ENCODE measurements around the gene CTNNA2.
A peak's percentile ranks its signal among the peaks of the same experiment; 100 is the strongest.

The CTNNA2 gene

DNA sequence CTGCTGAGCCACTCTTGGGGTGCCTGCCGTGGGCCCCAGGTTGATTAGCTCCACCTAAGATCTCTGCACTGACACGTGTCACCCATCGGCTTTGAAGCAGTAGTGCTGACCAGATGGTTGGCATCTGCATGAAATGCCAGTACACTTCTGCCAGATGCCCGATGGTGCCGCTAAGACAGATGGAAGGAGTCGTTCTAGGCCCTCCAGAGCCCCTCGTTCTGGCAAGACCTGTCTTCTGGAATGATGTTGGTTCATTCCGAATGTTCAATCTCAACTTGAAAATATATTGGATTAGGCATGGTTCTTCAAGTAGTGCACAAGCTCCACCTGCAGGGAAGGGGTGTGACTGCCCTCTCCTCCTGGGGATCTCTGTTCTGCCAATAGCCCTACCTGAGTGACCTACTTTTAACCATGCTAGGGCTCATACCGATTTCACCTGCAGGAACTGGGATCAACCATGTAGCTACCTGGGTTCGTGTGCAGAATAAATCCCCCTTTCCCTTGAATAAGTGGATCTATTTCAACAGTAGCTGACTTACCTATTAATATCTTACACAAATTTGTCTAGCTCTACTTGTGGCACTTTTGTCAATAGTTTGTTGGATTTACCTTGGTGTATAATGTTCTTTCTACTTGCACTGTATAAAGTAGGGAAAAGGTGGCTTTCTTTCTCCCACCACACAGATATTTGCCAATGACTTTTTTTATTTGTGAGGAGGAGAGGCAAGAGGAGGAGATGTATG, 342.6 kb downstream of the CTNNA2 start:
- no peak for DNase-seq (ENCODE audit: low read depth in 2 of 2)

DNA sequence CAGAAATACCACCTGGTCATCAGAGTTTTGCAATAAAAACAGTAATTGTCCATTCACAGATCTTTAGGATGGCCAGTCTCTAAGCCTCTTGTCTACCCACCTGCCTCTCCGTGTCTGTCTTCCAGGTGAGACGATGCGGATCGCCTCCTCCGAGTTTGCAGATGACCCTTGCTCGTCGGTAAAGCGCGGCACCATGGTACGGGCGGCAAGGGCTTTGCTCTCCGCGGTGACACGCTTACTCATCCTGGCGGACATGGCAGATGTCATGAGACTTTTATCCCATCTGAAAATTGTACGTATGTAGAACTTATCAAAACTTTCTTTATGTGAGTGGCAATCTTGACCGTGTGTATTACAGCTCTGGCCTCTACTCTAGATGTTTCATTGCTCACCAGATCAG, 345.0 kb downstream of the CTNNA2 start:
- no peak for DNase-seq (ENCODE audit: low read depth in 2 of 2)

DNA sequence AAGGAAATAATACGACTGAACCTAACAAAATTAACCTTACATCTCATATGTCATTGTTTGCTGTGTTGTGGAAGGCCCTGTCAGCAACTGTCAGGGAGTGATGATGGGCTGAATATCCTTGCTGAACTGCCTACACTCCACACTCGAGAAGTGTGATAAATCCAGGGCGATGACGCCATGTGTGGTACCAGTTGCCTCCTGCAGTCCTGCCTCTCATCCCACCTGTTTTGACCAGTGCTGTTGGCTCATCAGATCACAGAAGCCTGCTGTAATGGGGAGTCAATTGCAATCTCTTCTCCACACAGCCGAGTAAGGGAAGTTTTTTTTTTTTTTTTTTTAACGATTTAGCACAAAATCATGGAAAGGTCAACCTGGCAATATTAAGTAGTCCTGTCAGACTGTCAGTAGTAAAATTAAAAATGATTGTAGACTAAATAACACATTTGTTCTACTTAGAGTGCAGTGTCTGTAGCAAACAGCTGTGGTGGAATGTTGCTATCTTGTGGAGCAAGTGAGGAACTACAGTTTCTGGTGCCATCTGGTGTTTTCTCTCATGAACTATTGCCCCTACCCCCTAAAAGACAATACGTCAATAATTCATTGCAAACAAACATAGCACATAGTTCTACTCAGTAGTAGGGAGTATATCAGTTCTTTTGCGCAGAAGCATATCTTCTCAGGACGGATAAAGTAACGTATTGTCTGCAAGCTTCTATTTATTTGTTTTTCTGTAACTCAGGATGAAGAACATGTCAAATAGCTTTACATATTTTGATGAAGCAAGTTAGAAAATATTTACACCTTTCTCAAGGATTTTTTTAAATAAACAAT, 347.6 kb downstream of the CTNNA2 start:
- no peak for DNase-seq (ENCODE audit: low read depth in 2 of 2)

DNA sequence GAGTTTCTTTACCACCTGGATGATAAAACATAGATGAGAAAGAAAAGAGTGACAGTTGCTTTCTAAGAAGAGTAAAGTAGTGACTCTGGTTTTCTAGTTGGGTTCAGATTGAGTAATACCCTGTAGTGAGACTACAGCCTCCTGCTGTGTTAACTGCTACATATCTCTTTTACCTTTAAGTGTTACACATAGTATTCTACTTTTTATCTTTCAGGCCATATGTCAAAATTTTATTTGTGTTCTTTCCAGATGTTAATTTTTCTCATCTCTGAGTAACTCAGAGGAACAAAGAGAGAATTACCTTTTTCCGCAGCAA, 348.2 kb downstream of the CTNNA2 start:
- no peak for DNase-seq (ENCODE audit: low read depth in 2 of 2)

DNA sequence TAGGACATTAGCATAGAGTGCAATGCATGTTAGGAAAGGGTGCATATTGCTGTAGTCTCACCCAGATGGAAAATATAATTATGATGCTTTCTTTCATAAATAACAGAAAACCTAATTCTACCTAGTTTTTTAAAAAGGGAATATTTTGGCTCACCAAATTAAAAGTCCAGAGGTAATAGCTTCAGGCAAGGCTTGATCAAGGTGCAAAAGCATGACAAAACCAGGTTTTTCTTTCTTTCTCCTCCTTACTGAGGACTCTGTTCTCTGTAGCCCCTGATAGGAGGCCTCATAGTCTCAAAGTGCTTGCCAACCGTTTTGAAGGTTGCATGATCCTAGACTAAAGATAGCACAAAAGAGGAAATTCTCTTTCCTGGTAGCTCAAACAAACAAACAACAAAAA, 349.9 kb downstream of the CTNNA2 start:
- no peak for DNase-seq (ENCODE audit: low read depth in 2 of 2)

DNA sequence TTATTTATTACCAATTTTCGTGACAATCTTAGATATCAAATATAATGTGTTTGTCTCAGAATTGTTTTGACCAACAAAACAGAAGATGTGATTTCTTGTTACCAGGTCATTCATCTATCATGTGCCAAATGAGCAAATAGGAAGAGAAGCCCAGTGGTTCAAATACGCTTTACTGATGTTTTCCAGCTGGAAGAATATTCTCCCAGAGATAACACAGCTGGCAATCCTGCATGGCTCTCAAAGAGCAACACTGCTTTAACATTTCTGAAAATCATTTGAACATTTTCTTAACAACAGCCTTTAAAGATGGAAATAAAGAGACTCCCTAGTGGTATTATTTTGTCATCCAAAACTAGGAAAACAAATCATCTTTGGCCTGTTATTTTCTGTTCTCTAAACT, 359.8 kb downstream of the CTNNA2 start:
- DNase-seq (ENCODE audit: low read depth in 2 of 2): no peak

DNA sequence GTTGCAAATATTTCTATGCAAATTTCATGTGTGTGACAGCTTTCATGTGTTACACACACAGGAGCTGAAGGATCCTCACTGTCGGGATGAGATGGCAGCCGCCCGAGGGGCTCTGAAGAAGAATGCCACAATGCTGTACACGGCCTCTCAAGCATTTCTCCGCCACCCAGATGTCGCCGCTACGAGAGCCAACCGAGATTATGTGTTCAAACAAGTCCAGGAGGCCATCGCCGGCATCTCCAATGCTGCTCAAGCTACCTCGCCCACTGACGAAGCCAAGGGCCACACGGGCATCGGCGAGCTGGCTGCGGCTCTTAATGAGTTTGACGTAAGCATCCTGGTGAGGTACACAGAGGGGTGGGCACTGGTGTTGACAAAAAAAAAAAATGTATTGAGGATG, 361.2 kb downstream of the CTNNA2 start:
- no peak for DNase-seq (ENCODE audit: low read depth in 2 of 2)

DNA sequence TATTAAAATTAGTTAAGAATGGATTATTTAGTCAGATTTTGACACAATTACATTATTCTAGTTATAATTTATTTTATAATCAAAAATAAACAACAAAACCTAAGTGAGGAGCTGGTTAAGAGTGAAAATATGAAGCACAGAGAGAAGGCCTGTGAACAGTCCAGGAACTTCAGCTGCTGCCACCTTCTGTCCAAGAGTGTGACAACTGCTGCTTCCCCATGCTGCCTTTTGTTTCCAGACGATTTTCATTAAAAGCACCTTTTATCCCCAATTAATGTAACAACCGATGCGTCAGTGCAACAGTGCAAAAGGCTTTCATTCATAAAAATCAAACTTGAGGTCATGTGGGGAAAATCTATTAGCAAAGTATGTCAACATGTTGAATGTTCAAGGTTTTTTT, 363.6 kb downstream of the CTNNA2 start:
- DNase-seq (ENCODE audit: low read depth in 2 of 2): no peak

DNA sequence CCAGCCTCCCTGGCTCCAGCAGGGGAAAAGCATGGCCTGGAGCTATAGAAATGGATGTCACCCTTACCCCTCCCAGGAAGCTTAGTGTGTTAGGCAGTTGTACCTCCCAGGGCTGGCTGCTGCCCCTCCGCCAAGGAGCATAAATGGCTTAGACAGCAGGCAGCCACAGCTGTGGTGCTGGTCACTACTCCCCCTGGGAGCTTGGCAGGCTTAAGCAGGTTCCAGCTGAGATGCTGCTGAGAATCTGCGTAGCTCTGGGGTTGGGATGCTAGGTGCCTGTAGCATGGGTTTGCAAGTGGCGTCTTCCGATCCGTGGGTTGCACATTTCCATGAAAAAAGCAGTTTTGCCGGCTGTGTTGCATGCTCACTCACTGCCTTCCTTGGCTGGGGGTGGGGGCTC, 369.7 kb downstream of the CTNNA2 start:
- DNase-seq (ENCODE audit: low read depth in 2 of 2): no peak

DNA sequence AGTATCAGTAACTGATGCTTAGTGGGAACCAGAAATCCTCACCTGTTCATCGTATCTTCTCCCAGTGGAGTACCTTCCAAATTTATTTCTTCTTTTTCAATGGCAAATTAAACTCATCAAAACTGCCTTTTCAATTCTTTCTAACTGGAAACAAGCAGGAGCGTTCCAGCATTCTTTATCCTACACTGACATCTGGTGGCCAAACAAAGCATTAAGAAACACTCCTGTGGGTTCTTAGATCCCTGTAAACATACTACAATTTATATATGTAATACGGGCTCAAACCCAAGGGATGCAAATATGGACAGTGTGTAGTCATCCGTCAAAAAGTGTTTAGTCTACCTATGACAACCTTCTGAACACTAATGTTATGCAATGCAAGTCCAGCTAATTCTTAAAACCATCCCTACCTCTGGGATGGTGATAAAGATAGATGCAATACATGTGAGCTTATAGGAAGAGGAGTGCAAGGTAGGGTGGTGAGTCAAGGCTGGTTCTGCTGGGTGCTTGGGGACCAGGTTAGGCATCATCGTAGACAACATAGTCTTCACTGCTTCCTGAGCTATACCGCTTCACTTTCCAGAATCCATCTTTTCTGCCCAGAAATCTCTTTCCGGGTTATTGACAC, 375.0 kb downstream of the CTNNA2 start:
- peak in 1 of 2 donors; percentile 12 for DNase-seq (ENCODE audit: low read depth in 2 of 2)

DNA sequence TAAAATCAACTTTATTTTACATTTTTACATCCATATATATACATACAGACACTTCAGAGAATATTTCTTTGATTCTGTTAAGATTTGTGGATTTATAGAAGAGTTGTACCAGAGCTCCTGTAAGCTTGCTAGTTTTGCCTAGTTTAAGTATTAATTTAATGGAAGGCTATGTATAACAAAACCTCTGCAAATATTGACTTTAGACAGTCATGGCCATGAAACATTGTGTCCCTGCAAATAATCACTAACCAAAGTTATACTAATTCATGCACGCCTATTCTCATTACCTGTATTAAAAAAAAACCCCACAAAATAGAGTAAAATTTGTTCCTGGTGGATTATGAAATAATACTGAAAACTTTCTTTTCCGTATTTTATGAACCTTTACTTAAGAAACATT, 379.3 kb downstream of the CTNNA2 start:
- DNase-seq (ENCODE audit: low read depth in 2 of 2): no peak

DNA sequence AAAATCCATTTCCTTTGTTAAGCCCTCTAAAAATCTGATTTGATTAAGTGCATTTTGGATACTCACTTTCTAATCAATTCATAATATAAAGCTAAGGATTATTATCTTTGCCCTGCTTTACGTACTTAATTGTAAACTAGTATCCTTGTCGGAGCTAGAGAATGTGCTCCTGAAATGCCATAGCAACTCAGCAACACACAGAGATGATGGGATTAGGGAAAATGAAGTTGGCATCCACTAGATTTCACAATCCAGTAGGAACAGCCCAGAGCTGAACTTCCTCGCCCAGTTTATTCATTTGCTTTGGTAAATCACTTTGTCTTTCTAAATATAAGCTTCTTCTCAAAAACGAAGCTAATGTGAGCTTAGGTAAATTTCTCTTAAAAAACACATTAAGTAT, 386.3 kb downstream of the CTNNA2 start:
- no peak for DNase-seq (ENCODE audit: low read depth in 2 of 2)

DNA sequence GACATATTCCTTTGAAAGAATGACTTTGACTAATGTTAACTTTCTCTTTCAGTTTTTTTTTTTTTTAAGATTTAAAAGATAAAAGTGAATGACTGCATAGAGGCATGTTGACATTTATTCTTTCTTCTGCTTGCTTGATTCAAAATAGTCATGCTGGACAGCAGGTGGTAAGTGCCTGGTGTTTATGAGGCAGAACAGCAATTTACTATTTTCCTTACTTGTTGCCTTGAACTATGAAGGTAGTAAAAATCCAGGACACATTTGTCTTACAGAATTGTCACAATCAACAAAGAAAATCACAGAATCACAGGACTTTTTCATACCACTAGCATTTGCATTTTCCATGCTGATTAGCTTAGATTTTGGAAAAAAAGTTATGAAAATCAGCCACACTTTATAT, 388.3 kb downstream of the CTNNA2 start:
- DNase-seq (ENCODE audit: low read depth in 2 of 2): no peak

DNA sequence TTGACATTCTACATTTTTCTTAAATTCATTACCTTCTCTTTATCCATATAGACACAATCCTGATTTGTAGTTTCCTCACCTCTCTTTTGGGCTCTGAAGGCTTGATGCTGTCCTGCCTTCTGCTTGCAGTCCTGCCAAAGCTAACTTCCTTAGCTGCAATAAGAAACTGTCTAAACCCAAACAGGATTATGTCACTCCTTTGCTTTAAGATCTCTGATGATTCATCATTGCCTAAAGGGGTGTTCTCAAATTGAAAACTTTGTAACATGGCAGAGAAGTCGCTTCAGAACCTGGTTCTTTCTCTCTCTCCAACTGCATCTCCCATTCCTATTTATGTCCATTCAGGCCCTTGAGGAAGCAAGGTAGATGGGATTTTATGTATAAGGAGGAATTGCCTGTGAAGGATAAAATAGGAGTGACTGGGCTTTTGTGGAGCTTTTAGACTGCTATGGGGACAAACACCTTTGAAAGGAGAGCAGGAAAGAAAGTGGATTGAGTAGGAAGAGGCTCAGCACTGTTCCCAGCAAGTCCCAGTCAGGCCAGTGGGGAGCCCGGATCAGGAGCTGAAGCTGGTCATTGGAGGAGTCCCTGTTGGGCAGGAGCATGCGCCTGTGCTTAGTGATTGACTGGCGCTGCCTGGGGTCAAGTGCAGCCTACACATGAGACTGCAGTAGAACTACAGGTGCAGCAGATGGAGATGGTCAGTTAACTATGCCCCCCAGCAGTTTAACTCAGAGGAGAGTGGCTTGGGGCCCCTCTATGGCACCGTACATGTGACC, 390.6 kb downstream of the CTNNA2 start:
- DNase-seq (ENCODE audit: low read depth in 2 of 2): no peak

DNA sequence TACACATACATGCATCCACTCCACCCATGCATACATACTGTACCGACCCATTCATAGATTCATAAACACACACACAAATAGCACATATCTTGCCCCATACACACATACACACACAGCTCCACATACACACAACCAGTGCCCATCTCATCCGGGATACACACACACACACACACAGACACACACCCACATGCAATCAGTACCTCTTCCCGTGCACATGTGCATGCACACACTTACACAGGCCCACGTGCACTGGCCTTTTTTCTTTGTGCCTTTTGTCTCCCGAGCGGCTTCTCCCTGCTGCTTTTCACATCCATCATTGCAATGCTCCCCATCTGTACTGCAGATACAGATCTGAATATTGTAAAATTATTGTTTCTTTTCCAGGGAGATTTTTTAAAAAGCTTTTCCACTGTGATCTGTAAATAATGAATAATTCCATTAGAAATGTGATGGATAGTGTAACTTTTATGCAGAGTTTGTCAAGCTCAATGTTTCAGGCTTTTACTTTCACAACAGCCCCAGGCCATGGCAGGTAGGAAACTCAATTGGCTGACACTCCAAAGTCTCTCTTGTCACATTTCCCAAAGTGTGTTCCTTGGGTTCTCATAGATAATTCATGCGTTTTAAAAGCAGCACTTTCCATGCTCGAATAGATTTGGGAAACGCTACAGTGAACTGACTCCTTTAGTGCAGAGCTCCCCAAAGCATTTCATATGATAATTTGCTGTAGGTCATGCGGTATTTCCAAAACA, 393.5 kb downstream of the CTNNA2 start:
- no peak for DNase-seq (ENCODE audit: low read depth in 2 of 2)

DNA sequence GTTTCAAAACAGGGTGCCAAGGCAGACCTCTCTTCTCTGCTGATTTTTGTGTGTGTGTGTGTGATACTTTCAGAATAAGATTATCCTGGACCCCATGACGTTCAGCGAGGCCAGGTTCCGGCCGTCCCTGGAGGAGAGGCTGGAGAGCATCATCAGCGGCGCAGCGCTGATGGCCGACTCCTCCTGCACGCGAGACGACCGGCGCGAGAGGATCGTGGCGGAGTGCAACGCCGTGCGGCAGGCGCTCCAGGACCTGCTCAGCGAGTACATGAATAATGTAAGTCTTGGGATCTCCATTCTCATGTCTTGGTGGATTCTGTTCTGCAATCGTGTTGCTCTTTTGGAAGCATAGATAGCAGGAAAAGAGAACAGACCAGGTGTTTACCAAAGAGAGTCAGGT, 396.7 kb downstream of the CTNNA2 start:
- DNase-seq (ENCODE audit: low read depth in 2 of 2): no peak

DNA sequence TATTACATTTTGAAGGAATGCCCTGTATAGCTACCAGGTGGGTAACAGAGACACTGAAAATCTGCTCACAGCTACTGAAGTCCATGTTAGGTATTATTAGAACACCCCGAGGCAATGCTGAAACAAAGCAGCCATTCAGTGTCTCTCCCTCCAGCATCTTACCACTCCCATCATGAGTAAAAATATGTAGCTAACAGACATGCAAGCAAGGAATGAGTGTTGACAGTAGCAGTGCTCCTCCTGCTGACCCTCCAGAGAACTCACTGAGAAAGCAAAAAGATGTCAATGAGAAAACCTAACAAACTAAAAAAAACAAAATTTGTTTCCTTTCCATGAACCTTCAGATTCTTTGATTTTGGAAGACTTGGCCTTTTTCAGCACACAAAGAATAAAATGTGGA, 397.8 kb downstream of the CTNNA2 start:
- no peak for DNase-seq (ENCODE audit: low read depth in 2 of 2)

DNA sequence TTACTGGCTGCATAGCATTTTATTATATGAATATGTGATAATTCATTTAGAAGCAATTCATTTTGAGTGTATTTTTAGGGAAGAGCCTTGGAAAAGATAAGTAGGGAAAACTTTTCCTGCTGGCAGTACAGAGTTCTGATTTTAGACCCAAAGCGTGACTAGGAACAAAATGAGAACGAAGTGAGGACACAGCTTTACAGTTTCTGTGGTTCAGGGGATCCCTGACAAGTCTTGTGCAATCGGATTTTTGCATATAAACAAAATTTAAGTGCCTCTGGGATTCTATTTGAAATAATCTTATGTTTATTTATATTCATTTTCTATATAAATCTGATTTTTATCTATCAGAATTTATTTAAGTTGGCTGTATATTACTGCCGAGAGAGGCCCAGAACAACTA, 402.6 kb downstream of the CTNNA2 start:
- DNase-seq (ENCODE audit: low read depth in 2 of 2): no peak

DNA sequence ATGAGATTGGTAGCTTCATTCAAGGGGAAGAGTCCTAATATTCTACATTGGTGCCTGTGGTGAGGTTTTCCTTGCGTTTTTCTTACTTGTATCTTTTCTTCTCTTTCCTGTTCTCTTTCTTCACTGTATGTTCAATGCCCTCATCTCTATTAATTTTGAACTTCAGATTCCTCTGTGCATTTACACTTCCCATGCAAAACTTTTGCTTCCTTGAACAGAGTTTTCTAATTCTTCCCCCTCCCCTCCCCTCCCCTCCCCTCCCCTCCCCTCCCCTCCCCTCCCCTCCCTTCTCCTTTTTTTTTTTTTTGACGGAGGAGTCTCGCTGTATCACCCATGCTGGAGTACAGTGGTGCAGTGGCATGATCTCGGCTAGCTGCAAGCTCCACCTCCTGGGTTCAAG, 403.4 kb downstream of the CTNNA2 start:
- DNase-seq (ENCODE audit: low read depth in 2 of 2): no peak

DNA sequence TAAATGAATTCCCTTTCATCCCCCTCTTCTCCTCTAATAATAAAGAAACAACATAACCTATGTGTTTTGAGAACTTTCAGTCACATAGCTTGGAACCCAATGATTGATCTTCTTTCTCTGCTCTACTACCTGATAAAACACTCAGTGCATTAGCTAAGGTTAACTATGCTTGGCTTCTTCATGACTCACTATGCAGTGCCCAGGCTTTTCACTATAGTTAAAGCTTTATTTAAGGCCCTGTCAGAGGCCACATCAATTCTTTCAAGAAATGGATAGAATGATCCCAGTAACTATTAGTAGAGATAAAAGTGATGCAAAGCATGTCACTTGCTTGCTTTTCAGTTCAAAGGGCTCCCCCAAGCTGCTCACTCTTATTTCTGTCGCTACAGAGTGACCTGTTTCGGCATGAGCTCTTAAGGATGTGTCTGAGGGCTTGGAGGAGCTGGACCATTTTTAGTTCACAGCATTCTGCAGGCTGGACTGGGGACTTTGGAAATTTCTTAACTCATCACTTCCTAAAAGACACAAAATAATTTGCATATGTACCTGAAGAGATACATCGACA, 407.7 kb downstream of the CTNNA2 start:
- no peak for DNase-seq (ENCODE audit: low read depth in 2 of 2)

DNA sequence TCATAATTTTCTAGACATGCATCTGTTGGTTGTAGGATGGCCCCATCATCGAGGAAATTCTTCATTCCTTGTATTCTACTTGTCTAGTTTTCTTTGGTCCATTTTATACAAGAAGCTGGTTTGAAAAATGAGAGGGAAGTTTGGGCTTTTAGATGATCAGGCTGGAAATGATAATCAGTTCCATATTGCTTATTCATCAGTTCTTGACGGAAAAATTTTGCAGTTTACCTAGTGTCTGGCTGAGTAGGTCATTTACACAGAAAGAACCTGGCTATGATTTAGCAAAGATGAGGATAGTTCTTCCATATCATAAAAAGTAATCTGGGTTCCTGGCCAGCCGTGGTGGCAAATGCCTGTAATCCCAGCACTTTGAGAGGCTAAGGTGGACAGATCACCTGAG, 416.8 kb downstream of the CTNNA2 start:
- DNase-seq (ENCODE audit: low read depth in 2 of 2): no peak

All from stimulated activated CD4-positive, alpha-beta T cell treated with anti-CD3 and anti-CD28 coated beads, Interleukin-4, amount 100 ng/mL, for 48 hours (primary cell).